Glutamatergic neuron (in vitro differentiated cells): ENCODE measurements around the gene CLN3. TPM values are rescaled to one million over a fixed set of nuclear protein-coding genes. Genes with fewer than 3 reads are reported as not detected.

Experiments used
- DNase-seq: peaks from one replicate; pipeline ENCODE4 v3.0.0; 2022
- H3K27ac Mint-ChIP-seq: one replicate; pipeline ENCODE4 v1.8.0; 2020; ENCODE audit warnings: mild to moderate bottlenecking, mixed read lengths, inconsistent platforms; ENCODE audit not compliant: unreplicated experiment
- H3K27me3 Mint-ChIP-seq: one replicate; pipeline ENCODE4 v1.8.0; 2020; ENCODE audit warnings: mild to moderate bottlenecking, moderate library complexity, mixed read lengths, inconsistent platforms; ENCODE audit not compliant: unreplicated experiment
- H3K36me3 Mint-ChIP-seq: one replicate; pipeline ENCODE4 v1.8.0; 2020; ENCODE audit warnings: mild to moderate bottlenecking, mixed read lengths, inconsistent platforms; ENCODE audit not compliant: unreplicated experiment
- H3K4me1 Mint-ChIP-seq: one replicate; pipeline ENCODE4 v1.8.0; 2020; ENCODE audit warnings: mild to moderate bottlenecking, low read depth, mixed read lengths, inconsistent platforms; ENCODE audit not compliant: unreplicated experiment
- H3K4me3 Mint-ChIP-seq: one replicate; pipeline ENCODE4 v1.8.0; 2020; ENCODE audit warnings: mild to moderate bottlenecking, mixed read lengths, inconsistent platforms; ENCODE audit not compliant: unreplicated experiment
- H3K9me3 Mint-ChIP-seq: one replicate; pipeline ENCODE4 v1.8.0; 2020; ENCODE audit warnings: mild to moderate bottlenecking, moderate library complexity, mixed read lengths, inconsistent platforms; ENCODE audit not compliant: unreplicated experiment
- CTCF ChIP-seq: fragments of 200-600 bp; sonication (generic); IDR thresholded peaks from one replicate; pipeline ENCODE4 v1.5.0; 2021; ENCODE audit not compliant: partially characterized antibody, unreplicated experiment
- total RNA-seq: library from RNA; stranded (reverse); fragmentation: NEBNext Ultra II Directional; extraction: Animal tissue kit (Norgen Biotek cat#: 25700); gene quantifications from one replicate; pipeline ENCODE4 v1.2.1, GENCODE V29; 2021; ENCODE audit not compliant: unreplicated experiment

Gene CLN3
- total RNA-seq, 1 donor from 2014 or later: 29.4 TPM

- Mint-ChIP-seq H3K9me3 (peaks cover 8% of the 10 kb centered on the region), H3K36me3 (no peaks in the 10 kb centered on the region), H3K27me3 (peaks cover 12% of the 10 kb centered on the region), H3K4me3 (no peak overlapping the region), H3K4me1 (no peaks in the 10 kb centered on the region), H3K27ac (no peak overlapping the region)
- no peak for DNase-seq
- TF ChIP-seq CTCF: no peak
Measured at GRCh38 chr16:28495795-28496749, 4.2 kb upstream of the CLN3 start.

- no peak for TF ChIP-seq CTCF
- no peaks in the 10 kb centered on the region for H3K4me1 Mint-ChIP-seq
- peaks cover 12% of the 10 kb centered on the region for H3K27me3 Mint-ChIP-seq
- H3K9me3 Mint-ChIP-seq: peaks cover 9% of the 10 kb centered on the region
- DNase-seq: no peak
- H3K36me3 Mint-ChIP-seq: no peaks in the 10 kb centered on the region
- no peak overlapping the region for H3K4me3 Mint-ChIP-seq
- H3K27ac Mint-ChIP-seq: no peak overlapping the region
Measured at GRCh38 chr16:28495098-28495793, 3.4 kb upstream of the CLN3 start.

DNA sequence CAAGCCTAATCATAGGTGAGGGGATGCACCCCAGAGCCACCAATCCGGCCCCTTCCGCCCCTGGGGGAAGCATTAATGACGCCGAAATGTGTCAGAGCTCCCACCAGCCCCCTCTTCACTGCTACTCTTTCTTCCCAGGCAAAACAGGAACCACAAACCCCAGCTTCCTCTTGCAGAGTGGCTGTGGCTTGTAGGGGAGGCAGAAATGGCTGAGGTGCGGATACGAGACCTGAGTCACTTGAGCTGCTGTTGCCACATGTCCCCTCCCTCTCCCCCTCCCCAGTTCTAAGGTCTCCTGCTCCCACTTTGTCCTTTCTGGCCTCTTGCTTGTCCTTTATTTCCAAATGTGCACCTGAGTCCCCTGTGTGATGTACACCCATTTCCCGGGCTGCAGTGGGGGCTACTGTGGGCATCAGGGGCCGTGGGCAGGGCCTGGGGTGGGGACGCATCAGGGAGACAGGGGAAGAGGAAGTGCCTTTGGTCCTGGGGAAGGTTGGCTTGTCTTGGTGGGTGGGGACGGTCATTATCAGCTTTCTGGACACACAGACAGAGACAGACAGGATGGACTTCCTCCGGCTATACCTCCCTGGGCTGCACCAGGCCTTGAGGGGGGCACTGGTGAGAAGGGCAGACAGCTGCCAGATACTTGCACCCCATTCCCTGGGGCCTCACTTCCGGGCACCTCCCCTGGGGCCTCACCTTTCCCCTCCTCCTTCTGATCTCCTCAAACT lies 2.4 kb upstream of the CLN3 start, which contains the start of gene APOBR:
Gene APOBR, plus strand, starts transcription at position 523 of the 731 bp plus-strand sequence. Its CDS starts 39 bp downstream, at position 562.
- Mint-ChIP-seq H3K36me3 (no peaks in the 10 kb centered on the region), H3K4me3 (no peak within 1 kb of the TSS), H3K27ac (no peak within 1 kb of the TSS), H3K27me3 (peaks cover 12% of the 10 kb centered on the region), H3K4me1 (no peaks in the 10 kb centered on the region), H3K9me3 (peaks cover 9% of the 10 kb centered on the region)
- DNase-seq: no peak
- no peak for TF ChIP-seq CTCF

- Mint-ChIP-seq H3K36me3 (no peaks in the 10 kb centered on the region), H3K4me3 (peak overlapping the region; percentile 95), H3K27me3 (peaks cover 11% of the 10 kb centered on the region), H3K27ac (peak overlapping the region; percentile 100), H3K4me1 (no peaks in the 10 kb centered on the region), H3K9me3 (peaks cover 8% of the 10 kb centered on the region)
- TF ChIP-seq CTCF: no peak
- no peak for DNase-seq
Measured at GRCh38 chr16:28492511-28492910, 637 bp upstream of the CLN3 start.
